ENCODE measurements around the gene SLC26A11. TPM values are rescaled to one million over a fixed set of nuclear protein-coding genes. Genes with fewer than 3 reads are reported as not detected.

SLC26A11 gene
- total and polyA plus RNA-seq, 12 donors = 14.0 to 101 (median 50.5) TPM

DNA sequence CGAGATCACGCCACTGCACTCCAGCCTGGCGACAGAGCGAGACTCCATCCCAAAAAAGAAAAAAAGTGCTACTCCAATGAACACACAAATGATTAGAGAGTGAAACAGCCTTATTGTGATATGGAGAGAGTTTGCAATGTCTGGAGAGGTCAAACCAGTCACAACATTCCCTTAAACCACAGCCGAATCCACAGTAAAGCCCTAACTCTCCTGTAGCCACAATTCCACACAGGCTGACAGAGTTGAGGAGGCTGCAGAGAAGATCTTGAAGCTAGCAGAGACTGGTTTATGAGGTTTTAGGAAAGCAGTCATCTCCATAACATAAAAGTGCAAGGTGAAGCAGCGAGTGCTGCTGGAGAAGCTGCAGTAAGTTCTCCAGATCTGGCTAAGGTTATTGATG, 47.2 kb downstream of the SLC26A11 start:
- H3K36me3 ChIP-seq (replicated peaks in 1 of 2) = peaks cover 0 to 40% of the 10 kb centered on the region in 2 donors
- 95 to 99% (median 98%) methylated on average over 6 of the region's 6 CpGs for WGBS, 4 donors

DNA sequence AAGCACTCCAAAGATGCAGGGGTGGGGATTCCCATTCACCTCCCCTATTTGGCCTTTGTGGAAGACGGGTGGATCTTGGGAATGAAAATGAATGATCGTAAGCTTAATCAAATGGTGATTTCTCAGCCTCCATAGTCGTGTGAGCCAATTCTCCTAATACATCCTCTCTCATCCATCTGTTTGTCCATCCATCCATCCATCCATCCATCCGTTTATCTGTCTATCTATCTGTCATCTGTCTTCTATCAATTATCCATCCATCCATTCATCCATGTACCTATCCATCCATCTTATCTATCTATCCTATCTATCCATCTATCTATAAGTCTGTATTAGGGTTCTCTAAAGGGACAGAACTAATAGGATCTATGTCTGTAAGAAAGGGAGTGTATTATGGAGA, 48.2 kb downstream of the SLC26A11 start:
- H3K4me3 ChIP-seq = no peak overlapping the region
- intact Hi-C loops (cut with DNase I) = no loop called here
- peaks cover 3 to 28% of the 10 kb centered on the region in 2 donors for H3K4me1 ChIP-seq (replicated peaks in 1 of 2)
- H3K27ac ChIP-seq = no peak overlapping the region
- WGBS, 4 donors = 84 to 98% (median 95%) methylated on average over 4 of the region's 4 CpGs
- no peak for DNase-seq
- peaks cover 0 to 45% of the 10 kb centered on the region in 2 donors for H3K36me3 ChIP-seq (replicated peaks in 1 of 2)
- H3K27me3 ChIP-seq = no peaks in the 10 kb centered on the region
- H3K9me3 ChIP-seq (replicated peaks in 1 of 3) = no peaks in the 10 kb centered on the region
- TF ChIP-seq, protein P1, sequence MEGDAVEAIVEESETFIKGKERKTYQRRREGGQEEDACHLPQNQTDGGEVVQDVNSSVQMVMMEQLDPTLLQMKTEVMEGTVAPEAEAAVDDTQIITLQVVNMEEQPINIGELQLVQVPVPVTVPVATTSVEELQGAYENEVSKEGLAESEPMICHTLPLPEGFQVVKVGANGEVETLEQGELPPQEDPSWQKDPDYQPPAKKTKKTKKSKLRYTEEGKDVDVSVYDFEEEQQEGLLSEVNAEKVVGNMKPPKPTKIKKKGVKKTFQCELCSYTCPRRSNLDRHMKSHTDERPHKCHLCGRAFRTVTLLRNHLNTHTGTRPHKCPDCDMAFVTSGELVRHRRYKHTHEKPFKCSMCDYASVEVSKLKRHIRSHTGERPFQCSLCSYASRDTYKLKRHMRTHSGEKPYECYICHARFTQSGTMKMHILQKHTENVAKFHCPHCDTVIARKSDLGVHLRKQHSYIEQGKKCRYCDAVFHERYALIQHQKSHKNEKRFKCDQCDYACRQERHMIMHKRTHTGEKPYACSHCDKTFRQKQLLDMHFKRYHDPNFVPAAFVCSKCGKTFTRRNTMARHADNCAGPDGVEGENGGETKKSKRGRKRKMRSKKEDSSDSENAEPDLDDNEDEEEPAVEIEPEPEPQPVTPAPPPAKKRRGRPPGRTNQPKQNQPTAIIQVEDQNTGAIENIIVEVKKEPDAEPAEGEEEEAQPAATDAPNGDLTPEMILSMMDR (IDR thresholded peaks at IDR 0.05) = no peak
- no peak for TF ChIP-seq POLR2A (IDR thresholded peaks at IDR 0.05)

More for the DNA sequence above, 47.2 kb downstream of the SLC26A11 start:
- no peak overlapping the region for H3K27ac ChIP-seq
- H3K27me3 ChIP-seq = no peaks in the 10 kb centered on the region
- no peaks in the 10 kb centered on the region for H3K9me3 ChIP-seq (replicated peaks in 1 of 3)
- peaks cover 14 to 38% of the 10 kb centered on the region in 2 donors for H3K4me1 ChIP-seq (replicated peaks in 1 of 2)
- TF ChIP-seq, protein P1 (IDR thresholded peaks at IDR 0.05) = no peak
- TF ChIP-seq POLR2A (IDR thresholded peaks at IDR 0.05) = no peak
- H3K4me3 ChIP-seq = no peak overlapping the region
- intact Hi-C loops (cut with DNase I) = no loop called here
- DNase-seq = no peak

DNA sequence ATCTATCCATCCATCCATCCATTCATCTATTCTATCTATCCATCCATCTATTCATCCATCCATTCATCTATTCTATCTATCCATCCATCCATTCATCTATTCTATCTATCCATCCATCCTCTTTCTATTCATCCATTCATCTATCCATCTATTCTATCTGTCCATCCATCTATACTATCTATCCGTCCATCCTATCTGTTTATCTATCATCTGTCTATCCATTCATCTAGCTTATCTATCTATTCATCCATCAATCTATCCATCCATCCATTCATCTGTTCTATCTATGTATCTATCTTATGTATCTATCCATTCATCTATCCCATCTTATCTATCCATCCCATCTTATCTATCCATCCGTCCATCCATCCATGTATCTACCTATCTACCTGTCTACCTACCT, 49.2 kb downstream of the SLC26A11 start:
- 82 to 90% (median 86%) methylated on average over 2 of the region's 2 CpGs for WGBS, 4 donors
- peaks cover 0 to 52% of the 10 kb centered on the region in 2 donors for H3K36me3 ChIP-seq (replicated peaks in 1 of 2)
- intact Hi-C loops (cut with DNase I) = no loop called here
- no peak overlapping the region for H3K4me3 ChIP-seq
- DNase-seq = no peak
- peak overlapping the region in 2 of 5 donors; percentile 67 to 79 for H3K27ac ChIP-seq
- H3K9me3 ChIP-seq (replicated peaks in 1 of 3) = no peaks in the 10 kb centered on the region
- H3K4me1 ChIP-seq (replicated peaks in 1 of 2) = peaks cover 0 to 18% of the 10 kb centered on the region in 2 donors
- TF ChIP-seq POLR2A (IDR thresholded peaks at IDR 0.05) = no peak
- TF ChIP-seq, protein P1 (IDR thresholded peaks at IDR 0.05) = no peak
- H3K27me3 ChIP-seq = no peaks in the 10 kb centered on the region

DNA sequence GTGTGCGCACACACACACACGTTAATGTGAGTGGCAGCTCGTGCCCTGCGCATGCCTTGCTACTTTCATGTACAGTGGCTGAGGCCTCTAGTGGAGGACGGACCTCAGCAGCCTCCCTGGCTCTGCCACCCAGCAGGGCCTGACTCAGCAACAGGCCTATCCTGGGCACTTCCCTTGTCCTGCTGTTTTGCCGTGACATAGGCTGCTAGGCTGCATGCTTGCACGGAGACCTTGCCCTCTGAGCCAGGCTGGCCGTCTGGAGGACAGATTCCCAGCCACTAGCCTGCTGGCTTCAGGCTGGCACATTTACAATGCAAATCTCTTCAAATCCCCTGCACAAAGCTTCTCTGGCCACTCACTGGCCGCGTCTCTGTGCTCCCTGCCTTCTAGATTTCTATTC, 49.9 kb downstream of the SLC26A11 start:
- H3K9me3 ChIP-seq (replicated peaks in 1 of 3) = no peaks in the 10 kb centered on the region
- H3K4me1 ChIP-seq (replicated peaks in 1 of 2) = peaks cover 0 to 14% of the 10 kb centered on the region in 2 donors
- H3K36me3 ChIP-seq (replicated peaks in 1 of 2) = peaks cover 0 to 52% of the 10 kb centered on the region in 2 donors
- H3K27ac ChIP-seq = peak overlapping the region in 2 of 5 donors; percentile 67 to 79
- peak in 6 of 7 donors; percentile 73 to 85 (median 82) for DNase-seq
- no peaks in the 10 kb centered on the region for H3K27me3 ChIP-seq
- peak in 1 of 2 donors; percentile 19 for TF ChIP-seq POLR2A (IDR thresholded peaks at IDR 0.05)
- TF ChIP-seq, protein P1 (IDR thresholded peaks at IDR 0.05) = no peak
- WGBS, 4 donors = 59 to 71% (median 65%) methylated on average over 2 to 10 of the region's 10 CpGs
- intact Hi-C loops (cut with DNase I) = no loop called here
- H3K4me3 ChIP-seq = no peak overlapping the region
